ENCODE measurements around the gene ZFTA.

DNA sequence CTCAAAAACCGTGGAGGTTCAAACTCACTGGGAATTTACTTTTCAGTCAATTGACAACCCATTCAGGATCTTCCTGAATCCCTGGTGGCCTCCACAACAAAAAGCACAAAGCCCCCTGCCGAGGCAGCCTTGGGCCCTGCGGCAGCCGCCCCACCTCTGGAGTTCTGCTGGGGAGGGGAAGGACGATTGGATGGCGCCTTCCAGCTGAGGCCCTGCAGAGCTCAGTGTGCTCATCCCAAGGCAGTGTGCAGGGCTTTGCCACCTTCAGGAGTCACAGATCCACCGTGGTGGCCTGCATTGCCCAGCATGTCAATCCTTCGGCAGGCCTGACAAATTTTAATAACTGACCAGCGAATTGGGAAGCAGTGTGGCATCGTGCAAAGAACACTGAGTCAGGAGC, 7.4 kb downstream of the ZFTA start:
- TF ChIP-seq, protein P1, sequence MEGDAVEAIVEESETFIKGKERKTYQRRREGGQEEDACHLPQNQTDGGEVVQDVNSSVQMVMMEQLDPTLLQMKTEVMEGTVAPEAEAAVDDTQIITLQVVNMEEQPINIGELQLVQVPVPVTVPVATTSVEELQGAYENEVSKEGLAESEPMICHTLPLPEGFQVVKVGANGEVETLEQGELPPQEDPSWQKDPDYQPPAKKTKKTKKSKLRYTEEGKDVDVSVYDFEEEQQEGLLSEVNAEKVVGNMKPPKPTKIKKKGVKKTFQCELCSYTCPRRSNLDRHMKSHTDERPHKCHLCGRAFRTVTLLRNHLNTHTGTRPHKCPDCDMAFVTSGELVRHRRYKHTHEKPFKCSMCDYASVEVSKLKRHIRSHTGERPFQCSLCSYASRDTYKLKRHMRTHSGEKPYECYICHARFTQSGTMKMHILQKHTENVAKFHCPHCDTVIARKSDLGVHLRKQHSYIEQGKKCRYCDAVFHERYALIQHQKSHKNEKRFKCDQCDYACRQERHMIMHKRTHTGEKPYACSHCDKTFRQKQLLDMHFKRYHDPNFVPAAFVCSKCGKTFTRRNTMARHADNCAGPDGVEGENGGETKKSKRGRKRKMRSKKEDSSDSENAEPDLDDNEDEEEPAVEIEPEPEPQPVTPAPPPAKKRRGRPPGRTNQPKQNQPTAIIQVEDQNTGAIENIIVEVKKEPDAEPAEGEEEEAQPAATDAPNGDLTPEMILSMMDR (IDR thresholded peaks at IDR 0.05) = no peak
- no peak for TF ChIP-seq POLR2A (IDR thresholded peaks at IDR 0.05)

Measured in right lobe of liver (tissue), 4 donors.